GM12874 (cell line): ENCODE measurements around the gene SLC25A43.

ENCODE experiments used
- TF ChIP-seq, protein P1 (sequence below): IDR thresholded peaks from 2 replicates; pipeline ENCODE4 v1.5.1; 2011; ENCODE audit warnings: low read depth, mild to moderate bottlenecking, control low read depth, low read length, moderate library complexity; ENCODE audit not compliant: insufficient read depth

The SLC25A43 gene

DNA sequence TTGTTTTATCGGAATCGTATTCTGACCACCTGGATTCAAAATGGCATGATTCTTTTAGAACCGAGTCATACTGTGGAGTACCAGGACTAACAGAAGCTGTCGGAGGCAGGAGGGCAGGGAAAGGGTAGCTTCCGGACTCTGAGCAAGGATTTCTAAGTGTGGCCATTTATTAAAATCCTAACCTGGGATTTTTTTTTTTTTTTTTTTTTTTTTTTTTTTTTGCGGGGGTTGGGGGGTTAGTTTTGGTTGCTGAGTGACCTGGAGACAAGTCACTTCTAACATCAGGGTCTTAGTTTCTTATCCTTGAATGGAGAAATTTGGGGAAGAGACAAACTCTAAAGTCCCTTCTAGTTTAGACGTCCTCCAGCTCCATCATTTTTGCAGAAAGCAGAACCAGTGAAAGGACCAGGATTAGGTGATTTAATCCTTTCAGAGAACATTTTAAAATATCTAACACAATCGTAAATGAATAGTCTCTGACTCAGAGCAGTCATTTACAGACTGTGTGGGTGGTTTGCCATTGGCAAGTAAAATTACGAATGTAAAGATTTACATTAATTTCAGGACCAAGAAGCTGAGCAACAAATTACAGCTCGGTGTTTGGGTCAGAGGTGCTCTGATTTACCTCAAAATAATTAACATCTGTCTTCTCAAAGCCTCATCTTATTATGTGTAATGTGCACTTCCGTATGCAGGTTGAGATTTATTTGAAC, 76.4 kb downstream of the SLC25A43 start:
- TF ChIP-seq, protein P1, sequence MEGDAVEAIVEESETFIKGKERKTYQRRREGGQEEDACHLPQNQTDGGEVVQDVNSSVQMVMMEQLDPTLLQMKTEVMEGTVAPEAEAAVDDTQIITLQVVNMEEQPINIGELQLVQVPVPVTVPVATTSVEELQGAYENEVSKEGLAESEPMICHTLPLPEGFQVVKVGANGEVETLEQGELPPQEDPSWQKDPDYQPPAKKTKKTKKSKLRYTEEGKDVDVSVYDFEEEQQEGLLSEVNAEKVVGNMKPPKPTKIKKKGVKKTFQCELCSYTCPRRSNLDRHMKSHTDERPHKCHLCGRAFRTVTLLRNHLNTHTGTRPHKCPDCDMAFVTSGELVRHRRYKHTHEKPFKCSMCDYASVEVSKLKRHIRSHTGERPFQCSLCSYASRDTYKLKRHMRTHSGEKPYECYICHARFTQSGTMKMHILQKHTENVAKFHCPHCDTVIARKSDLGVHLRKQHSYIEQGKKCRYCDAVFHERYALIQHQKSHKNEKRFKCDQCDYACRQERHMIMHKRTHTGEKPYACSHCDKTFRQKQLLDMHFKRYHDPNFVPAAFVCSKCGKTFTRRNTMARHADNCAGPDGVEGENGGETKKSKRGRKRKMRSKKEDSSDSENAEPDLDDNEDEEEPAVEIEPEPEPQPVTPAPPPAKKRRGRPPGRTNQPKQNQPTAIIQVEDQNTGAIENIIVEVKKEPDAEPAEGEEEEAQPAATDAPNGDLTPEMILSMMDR: no peak

DNA sequence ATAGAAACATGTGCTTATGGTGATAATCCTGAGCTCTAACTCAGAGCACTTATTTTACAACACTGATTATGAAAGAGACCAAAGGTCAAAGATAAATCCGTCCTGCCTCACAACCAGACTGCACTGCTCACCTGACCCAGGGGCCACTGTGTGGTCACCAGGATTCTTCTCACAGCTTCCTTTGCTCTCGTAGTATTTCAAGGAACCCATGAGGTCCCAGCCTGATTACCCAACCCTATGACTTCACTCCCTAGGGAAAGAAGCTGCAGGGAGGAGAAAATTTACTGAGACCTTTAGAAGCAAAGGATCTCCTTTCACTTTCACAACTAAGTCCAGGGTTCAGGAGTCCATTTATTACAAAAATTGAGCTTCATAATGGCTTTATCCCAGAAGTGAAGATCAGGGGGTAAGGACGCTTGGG, 78.7 kb downstream of the SLC25A43 start:
- TF ChIP-seq, protein P1: no peak

DNA sequence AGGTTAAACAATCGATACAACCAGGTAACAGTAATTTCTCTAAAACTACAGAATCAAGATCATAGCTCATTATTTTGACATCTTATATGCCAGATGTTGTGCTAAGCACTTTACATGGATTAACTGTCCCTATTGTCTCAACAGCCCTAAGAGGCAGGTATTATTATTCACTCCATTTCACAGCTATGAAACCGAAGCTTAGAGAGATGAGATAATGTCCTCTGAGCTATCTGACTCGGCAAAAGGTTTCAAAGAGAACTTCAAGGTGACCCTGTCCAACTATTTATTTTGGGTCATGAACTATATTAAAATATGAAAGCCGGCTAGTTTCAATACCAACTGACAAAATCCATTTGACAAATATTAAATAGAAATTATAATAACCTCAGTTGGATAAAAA, 79.4 kb downstream of the SLC25A43 start:
- TF ChIP-seq, protein P1: no peak

DNA sequence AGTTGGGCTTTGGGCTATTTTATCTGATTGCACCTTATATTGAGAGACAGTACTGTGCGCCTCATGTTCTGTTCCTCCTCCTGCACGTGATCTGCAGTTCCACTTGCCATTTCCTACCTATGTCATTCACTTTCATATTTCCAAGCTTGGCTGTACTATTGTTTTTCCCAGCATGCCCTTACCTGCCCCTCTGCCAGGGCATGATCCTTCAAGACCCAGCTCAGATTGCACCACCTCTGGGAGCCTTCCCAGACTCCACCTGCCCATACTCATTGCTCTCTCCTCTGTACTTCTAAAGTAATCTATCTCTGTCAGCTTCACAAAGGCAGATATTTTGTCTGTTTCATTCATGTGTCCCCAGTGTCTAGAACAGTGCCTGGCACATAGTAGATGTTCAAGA, 80.7 kb downstream of the SLC25A43 start:
- TF ChIP-seq, protein P1: no peak

DNA sequence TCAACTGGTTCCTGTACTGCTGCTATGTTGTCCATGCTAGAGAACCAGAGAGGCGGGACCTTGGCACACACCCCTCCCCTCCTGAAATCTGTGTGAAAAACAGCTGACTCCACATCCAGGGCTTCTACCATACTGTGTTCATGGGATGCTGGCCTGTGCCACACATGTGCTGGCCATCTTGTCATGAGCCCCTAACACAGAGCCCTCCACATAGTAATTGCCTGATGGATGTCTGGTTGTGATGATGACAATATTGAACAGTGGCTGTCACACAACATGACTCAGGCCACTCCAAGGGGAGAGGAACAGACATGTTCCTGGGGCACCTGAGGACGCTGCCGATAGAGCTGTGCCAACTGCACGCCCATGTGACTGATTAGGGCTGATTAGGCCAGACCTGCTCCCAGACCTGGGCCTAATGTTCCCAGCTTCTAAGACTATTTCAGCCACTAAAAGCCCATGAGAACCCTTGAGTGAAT, 82.2 kb downstream of the SLC25A43 start:
- TF ChIP-seq, protein P1: no peak

DNA sequence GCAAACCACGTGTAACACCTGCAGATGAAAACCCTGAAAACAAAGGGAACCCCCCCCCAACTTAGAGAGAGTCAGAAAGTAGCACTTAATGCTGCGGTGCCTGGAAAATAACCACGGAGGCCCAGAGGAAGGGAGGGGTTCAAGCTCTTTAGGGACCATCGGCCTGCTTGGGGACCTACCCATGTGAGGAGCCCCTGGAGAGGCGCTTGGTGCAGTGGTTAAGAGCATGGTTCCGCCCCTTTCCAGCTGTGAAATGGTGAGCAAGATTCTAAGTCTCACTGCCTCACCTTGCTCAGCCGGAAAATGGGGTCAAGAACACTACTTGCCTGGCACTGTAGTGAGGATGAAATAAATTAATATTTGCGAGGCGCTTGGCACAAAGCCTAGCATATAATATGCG, 82.9 kb downstream of the SLC25A43 start:
- TF ChIP-seq, protein P1: no peak

DNA sequence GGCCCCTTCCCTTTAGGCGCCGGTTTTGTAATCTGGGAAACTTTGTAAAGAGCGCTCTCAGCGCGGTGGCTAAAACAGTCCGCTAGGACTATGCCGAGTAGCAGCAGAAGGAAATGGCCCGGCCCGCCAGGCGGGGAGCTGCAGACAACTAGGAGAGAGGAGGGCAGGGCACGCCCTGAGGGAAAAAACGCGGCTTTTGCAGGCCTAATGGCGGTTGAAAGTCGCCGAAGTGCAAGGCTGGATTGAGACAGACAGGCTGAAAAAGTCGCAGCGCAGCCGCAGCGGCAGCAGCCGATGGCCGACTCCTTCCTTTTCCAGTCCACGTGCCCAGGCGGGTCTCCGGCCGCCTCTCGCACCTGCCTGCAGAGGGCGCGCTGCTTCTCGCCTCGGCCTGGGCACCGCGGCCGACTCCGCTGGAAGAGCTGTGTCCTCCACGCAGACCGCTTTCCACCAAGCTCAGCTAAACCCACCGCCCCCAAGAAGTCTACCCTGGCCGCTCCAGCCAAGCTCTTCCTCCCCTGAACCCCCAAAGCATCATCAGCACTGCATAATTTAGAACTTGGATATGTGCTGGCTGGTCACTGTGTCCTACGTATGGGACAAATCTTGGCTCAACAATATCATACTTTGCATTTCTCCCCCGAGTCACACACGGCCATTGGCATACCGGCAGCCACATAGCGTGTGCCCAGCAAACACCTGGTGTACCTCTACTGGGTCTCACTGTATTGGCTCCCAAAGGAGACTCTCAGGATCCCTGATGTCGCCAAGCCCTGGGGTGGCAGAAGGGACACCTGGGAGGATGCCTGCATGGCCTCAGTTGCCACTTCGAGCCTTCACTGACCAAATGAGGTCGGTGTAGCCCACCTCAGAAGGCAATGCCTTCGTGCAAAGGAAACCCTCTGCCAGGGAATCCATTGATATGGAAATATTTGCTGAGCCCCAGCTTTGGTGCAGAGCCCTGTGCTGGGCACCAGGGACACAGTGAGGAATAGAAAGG, 83.6 kb downstream of the SLC25A43 start:
- TF ChIP-seq, protein P1: peak; percentile 85
